Effector CD8-positive, alpha-beta T cell (primary cell): ENCODE measurements around the gene ADGRL1.

Source experiments
- DNase-seq: peaks from one replicate; lab custom pipeline; 2025; lab: John Stamatoyannopoulos, UW

Gene ADGRL1

DNA sequence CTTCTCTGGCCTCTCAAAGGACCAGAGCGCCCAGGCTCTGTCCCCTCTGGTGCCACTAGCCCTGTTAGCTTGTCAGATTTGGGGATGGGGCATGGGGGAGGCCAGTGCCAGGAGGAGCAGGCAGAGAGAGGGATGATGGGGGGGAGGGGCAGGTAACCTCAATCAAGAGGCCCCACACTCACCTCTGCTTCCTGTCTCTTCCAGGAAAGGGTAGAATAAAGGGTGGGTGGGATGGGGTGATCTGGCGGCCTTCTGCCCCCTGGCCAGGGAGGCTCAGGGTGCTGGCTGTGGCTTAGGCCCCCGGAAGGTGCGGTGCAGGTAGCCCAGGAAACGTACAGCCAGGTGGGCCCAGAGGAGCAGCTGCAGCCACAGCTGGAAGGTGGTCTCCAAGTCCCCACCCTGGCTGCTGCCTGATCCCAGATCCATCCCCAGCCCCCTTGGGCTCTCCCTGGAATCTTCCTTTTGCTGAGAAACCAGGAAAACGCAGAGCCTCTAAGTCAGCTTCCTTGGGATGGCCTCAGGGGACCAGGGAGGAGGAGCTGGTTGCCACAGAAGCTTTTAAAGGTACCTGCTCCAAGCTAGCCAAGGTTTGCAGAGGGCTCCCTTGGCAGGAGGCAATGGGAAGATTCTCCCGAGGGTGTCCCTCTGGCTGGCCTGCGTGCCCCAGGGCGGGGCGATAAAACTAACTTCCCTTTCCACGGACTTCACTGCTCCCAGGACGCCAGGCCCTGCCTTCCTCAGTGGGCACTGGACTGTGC lies 93.7 kb downstream of the ADGRL1 start:
- DNase-seq = no peak

DNA sequence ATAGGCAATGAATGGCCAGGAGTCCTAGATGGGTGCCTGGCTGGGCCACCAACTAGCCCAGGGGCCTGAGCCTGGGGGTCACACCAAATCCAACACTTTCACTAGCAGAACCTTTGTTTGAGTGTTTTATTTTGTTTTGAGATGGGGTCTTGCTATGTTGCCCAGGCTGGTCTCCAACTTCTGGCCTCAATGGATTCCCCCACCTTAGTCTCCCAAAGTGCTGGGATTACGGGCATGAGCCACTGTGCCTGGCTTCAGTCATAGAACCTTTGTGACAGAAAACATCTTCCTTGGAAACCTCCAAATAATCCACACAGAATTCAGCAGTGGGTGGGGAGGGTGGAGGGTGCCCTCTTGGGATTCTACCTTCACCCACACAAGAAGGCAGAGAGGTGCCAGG lies 94.5 kb downstream of the ADGRL1 start:
- DNase-seq = no peak

GRCh38 chr19:14110650-14111049 lies 95.3 kb downstream of the ADGRL1 start:
- DNase-seq = no peak

GRCh38 chr19:14107581-14108461 lies 98.1 kb downstream of the ADGRL1 start:
- no peak for DNase-seq

GRCh38 chr19:14106840-14107239 lies 99.1 kb downstream of the ADGRL1 start:
- DNase-seq = no peak

- no peak for DNase-seq
Observed at GRCh38 chr19:14105680-14106079, 100.3 kb downstream of the ADGRL1 start.

- DNase-seq = no peak
Observed at GRCh38 chr19:14103310-14103709, 102.7 kb downstream of the ADGRL1 start.

DNA sequence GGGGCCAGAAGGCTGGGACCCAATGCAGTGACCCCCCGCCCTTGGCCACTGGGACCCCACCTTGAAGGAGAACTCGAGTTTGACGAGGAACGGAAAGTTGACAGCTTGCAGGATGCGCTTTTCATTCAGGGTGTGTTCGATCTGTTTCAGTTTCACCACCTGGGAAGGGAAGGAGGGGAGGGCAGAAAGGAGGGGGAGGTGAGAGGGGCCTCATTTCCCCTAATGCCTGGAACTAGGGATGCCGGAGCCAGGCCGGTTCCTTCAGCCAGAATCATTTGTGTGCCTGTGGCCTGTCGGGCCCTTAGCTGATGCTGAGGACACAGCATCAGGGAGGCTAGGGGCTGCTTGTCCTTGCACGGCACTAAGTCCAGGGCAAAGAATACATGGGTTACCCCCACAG lies 103.2 kb downstream of the ADGRL1 start:
- no peak for DNase-seq

- DNase-seq = no peak
Observed at GRCh38 chr19:14102102-14102696, 103.8 kb downstream of the ADGRL1 start.

- no peak for DNase-seq
Observed at GRCh38 chr19:14101003-14101545, 104.9 kb downstream of the ADGRL1 start.
